PC-3 (cell line): ENCODE measurements around the gene PCBP3.

Experiments
- EZH2 ChIP-seq: fragments of 300-600 bp; sonication (generic); IDR thresholded peaks from one replicate; pipeline ENCODE4 v1.6.1; 2017; ENCODE audit warnings: antibody characterized with exemption, mild to moderate bottlenecking, low read length; ENCODE audit not compliant: unreplicated experiment
- TF ChIP-seq, protein P1 (sequence below): fragments of 300-600 bp; sonication (generic); conservative IDR thresholded peaks from 2 replicates; pipeline ENCODE4 v1.5.1; 2017; ENCODE audit warnings: antibody characterized with exemption, low read depth, mild to moderate bottlenecking, low read length

DNA sequence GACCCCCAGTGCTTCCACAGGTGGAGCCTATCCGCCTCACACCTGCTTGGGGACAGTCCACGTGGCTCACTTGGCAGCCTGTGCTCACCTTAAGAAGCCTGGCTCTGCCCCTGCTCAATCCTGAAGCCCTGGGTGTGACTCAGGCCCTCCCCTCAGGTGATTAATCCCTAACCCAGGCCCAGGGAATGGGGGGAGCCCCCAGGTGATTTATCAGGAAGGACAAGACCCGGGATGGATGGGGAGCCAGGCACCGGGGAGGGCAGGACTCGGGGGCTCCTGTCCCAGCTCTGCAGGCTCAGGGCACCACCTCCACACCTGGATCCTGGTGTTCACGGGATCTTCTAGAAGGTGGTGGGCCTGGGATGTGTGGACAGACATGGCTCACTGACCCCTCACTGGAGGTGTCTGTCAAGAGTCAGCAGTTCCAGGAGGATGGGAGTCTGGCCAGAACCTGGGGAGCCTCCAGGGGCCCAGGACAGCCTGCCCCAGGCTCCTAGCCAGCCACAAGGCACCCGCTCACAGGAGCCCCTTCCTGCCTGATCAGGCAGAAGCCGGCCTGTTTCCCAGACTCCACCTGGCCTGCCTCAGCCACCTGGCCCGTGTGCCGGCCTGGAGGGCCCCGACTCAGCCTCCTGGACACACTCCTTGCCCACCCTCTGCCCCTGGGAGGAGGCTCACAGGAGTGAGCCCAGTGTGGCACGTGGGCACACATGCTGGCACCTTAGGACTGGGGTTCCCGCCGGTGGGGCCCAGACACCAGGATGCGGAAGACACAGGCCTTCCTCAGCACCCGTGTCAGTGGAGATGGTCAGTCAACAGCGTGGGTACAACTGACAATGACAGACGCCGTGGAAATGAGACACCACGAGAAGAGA lies 299.5 kb downstream of the PCBP3 start:
- no peak for TF ChIP-seq EZH2
- TF ChIP-seq, protein P1, sequence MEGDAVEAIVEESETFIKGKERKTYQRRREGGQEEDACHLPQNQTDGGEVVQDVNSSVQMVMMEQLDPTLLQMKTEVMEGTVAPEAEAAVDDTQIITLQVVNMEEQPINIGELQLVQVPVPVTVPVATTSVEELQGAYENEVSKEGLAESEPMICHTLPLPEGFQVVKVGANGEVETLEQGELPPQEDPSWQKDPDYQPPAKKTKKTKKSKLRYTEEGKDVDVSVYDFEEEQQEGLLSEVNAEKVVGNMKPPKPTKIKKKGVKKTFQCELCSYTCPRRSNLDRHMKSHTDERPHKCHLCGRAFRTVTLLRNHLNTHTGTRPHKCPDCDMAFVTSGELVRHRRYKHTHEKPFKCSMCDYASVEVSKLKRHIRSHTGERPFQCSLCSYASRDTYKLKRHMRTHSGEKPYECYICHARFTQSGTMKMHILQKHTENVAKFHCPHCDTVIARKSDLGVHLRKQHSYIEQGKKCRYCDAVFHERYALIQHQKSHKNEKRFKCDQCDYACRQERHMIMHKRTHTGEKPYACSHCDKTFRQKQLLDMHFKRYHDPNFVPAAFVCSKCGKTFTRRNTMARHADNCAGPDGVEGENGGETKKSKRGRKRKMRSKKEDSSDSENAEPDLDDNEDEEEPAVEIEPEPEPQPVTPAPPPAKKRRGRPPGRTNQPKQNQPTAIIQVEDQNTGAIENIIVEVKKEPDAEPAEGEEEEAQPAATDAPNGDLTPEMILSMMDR: no peak
